DMS79 (cell line): ENCODE results near the gene OLFM2.

Experiments
- DNase-seq: peaks from one replicate; lab custom pipeline; 2025; lab: John Stamatoyannopoulos, UW

The OLFM2 gene

DNA sequence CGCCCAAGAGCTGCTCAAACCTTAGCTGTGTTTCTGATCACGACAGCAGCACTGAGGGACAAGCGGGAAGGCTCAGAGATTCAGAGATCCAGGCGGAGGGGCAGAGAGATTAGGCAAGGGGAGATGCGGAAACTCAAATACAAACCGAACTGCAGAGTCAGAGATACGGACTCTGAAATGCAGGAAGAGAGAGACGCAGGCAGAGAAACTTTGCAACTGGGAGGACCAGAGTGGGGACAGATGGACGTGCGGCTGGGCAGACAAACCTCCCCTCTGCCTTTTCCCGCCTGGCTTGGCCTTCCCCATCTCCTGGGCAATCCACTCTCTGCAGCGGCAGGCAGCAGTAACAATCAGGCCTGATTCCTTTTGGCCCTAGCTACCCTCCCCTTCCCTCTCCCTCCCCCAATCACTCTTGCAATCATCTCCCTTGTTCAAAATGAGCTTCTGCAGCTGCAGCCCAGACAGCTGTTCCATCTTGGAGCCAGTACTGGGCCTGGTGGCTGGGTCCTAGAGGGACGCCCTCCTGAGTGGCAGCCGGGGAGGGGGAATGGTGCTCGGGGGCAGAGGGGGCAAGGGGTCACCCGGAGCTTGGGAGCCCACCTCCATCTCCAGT, 29.7 kb downstream of the OLFM2 start:
- DNase-seq, result no peak

- DNase-seq, result no peak
Measured at GRCh38 chr19:9903336-9903735, 33.0 kb downstream of the OLFM2 start.

DNA sequence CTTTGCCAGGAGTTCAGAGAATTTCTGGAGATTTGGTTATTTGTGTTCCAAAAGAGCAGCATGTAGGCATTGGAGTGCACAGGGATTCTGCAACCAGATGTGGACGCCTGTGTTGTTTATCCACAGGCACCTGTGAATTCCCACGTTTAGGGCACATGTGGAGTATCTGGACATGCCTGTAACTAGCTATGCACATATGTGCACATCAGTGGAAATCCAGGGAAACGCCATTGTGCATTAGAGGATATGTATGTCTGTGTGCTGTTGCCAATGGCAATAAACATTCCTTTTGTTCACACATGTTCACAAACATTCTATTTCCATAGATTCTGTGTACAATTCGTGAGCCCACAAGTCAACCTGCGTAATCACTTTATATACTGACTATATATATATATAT, 34.7 kb downstream of the OLFM2 start:
- no peak for DNase-seq

- no peak for DNase-seq
Measured at GRCh38 chr19:9901020-9901419, 35.3 kb downstream of the OLFM2 start.

DNA sequence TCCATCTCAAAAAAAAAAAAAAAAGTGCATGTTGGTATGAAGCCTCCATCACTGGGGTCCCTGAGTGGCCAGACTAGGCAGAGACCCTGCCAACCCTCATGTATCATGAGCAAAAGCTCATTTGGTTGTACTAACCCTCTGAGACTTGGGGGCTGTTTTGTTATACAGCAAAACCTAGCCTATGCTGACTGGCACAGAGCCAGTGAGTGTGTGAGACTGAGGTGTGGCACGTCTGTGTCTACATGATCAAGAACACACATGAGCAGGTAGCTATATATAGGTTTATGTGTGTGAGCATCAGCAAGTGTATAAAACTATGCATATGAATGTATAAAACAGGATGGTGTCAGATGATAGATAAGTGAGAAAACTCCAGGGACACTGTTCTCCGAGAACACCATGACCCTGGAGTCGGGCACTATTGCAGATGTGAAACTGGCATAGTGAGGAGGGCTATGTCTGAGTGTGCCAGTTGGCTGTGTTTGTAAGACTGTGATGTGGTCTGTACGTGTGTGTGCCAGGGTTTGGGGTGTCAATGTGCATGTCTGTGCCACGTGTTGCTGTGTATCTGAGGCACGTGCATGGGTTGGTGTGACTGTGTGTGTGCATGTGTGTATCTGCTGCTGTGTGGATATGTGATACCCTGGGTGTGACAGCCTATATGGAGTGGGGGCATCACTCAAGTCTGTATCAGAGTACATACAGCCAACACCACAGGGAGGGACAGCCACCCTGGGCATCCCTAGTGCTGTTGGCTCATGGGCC, 44.5 kb downstream of the OLFM2 start:
- DNase-seq, result no peak

DNA sequence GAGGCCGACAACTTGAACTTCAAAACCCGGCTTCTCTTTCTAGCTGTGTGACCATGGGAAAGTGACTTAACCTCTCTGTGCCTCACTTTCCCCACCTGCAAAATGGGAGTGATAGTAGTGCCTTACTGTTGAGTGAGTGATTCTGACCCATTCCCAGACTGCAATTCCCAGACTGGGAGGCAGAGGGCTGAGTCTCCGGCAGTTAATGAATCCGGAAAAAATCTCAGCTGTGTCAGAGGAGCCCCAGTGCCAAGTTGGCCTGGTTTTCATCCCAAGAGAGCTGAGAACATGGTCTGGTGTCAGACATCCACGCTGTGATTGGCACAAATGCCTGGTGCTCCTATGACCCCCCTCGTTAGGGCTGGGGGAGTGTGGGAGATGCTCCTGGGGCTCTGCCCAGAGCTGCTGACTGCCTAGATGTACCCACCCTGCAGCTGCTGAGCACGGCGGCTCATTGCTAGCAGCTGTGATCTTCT, 51.2 kb downstream of the OLFM2 start:
- DNase-seq, result no peak

DNA sequence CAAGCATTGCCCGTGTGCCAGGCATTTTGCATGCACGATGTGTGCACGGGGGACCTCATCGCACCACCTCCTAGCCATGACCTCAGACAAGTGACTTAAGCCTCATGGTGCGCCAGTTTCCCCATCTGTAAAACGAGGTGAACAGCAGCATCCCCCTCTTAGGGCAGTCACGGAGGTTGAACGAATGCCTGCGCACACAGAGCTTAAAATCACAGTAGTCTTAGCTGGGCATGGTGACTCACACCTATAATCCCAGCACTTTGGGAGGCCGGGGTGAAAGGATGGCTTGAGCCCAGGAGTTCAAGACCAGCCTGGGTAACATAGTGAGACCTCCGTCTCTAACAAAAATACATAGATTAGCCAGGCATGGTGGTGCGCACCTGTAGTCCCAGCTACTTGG, 52.6 kb downstream of the OLFM2 start:
- DNase-seq, result no peak

- DNase-seq, result peak; percentile 47
Measured at GRCh38 chr19:9883231-9883758, 53.0 kb downstream of the OLFM2 start.

DNA sequence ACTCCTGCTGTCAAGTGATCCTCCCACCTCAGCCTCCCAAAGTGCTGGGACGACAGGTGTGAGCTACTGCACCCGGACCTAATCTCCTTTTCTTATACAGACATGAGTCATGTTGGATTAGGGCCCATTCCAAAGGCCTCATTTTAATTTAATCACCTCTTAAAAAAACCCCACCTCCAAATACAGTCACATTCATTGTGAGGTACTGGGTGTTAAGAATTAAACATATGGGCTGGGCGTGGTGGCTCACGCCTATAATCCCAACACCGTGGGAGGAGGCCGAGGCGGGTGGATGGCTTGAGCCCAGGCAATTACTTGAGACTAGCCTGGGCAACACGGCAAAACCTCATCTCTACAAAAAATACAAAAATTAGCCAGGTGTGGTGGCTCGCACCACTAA, 54.6 kb downstream of the OLFM2 start:
- DNase-seq, result no peak

GRCh38 chr19:9878511-9879196, 57.7 kb downstream of the OLFM2 start:
- no peak for DNase-seq

GRCh38 chr19:9877780-9878510, 58.4 kb downstream of the OLFM2 start:
- DNase-seq, result no peak

GRCh38 chr19:9875796-9876195, 60.5 kb downstream of the OLFM2 start:
- DNase-seq, result no peak

DNA sequence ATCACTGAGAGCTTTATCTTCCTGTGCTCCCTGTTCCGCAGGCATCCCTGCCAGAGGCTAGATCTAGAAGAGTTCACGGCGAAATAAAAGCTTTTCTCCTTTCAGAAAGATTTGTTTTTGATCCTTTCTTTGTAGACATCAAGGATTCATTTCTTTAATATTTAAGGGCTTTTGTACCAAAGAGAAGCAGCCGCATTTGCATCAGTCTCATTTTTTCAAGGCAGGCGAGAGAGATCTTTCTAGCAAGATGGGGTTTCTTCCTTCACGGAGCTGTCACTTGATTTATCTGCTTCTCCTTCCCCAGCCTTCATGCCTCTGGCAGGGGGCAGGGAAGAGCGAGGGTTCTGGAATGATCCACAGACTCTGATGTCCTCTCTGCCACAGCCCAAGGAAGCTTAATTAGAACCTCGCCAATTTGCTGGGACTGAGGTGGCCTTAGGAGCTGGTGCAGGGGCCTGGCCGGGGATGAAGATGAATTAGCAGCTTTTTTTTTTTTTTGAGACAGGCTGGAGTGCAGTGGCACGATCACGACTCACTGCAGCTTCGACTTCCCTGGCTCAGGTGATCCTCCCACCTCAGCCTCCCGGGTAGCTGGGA, 61.2 kb downstream of the OLFM2 start:
- DNase-seq, result no peak

DNA sequence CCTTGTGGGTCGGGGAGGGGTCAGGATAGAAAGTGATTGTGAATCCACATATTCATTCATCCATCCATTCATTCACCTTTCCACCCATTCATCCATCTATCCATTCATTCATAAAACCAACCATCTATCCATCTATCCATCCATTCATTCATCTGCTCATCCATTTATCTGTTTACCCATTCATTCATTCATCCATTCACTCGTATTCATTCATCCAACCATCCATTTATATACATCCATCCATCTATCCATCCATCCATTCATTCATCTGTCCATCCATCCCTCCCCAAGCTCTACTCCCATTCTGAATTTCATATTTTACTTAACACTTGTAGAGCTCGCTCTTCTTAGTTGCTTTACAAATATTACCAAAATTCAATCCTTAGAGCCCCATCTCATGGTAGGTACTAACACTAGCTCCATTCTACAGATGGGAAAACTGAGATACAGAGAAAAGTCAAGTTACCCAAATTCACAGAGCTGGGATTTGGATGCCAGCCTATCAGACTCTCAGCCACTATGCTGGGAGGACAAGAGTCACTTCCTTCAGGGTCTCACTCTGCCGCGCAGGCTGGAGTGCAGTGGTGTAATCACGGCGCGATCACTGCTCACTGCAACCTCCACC, 63.6 kb downstream of the OLFM2 start:
- no peak for DNase-seq

GRCh38 chr19:9871626-9872338, 64.5 kb downstream of the OLFM2 start:
- DNase-seq, result no peak

- no peak for DNase-seq
Measured at GRCh38 chr19:9868983-9869617, 67.2 kb downstream of the OLFM2 start.

DNA sequence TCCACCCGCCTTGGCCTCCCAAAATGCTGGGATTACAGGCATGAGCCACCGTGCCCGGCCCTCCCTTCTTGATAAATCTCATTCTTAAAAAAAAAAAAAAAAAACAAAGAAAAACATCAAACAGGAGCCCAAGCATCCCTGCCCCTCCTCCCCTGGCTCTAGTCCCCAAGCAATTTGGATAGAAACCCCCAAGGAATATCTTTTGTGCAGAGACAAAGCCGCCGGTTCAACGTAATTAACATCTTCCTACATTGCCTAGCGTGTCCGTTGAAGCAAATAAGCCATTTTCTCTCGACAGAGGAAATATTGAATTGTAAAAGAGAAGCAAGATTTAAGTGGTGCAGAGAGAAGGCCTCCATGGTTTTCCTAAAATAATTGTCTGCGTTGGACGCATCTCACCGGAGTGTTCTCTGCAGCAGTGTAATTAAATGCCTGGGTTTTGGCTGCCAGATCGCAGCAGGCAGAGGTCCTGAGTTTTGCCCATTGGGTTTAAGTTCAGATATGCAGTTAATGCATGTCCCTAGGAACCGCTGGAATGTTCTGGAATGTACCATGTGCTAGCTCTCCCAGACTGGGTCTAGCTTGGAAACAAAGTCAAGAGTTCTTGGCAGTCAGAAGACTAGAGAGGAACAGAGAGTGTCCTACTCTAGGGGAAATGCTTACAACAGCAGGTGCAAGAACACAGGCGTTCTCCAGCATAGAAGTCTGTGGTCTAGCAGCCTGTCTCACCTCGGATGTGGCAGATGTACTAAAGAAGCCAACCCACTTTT, 70.4 kb downstream of the OLFM2 start:
- no peak for DNase-seq

DNA sequence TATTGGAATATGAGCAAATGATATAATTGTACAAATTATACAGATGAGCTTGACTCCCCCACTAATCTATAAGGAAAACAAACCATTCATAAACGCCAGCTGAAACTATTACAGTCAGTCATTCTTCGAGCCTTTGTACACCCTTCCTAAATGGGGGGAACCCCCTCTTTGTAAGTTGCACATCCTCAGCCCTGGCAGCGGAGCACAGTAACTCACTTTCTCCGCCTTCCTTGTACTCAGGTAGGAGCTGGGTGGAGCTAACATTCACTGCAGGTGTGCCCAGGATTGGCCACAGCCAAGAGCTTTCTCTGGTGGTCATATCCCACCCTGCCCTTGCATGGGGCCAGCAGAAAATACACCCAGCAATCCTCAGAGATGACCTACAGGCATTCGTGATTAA, 72.6 kb downstream of the OLFM2 start:
- no peak for DNase-seq

- no peak for DNase-seq
Measured at GRCh38 chr19:9862938-9863337, 73.4 kb downstream of the OLFM2 start.
